Measurements from ENCODE around the gene NAGK. TPM values are rescaled to one million over a fixed set of nuclear protein-coding genes. Genes with fewer than 3 reads are reported as not detected.
"Not testable (repeated sequence)": the region's sequence is repeated elsewhere in the genome, so short reads cannot be mapped to it uniquely, and the experiment has no call there.

Gene NAGK
- 46.5 and 50.4 TPM in 2 replicates for total RNA-seq
- 121 and 136 TPM in 2 replicates for polyA plus RNA-seq
- polyA plus RNA-seq (2012): 121 and 138 TPM in 2 replicates
- 93.0 and 97.4 TPM in 2 replicates for polyA minus RNA-seq (ENCODE audit: low replicate concordance)

DNA sequence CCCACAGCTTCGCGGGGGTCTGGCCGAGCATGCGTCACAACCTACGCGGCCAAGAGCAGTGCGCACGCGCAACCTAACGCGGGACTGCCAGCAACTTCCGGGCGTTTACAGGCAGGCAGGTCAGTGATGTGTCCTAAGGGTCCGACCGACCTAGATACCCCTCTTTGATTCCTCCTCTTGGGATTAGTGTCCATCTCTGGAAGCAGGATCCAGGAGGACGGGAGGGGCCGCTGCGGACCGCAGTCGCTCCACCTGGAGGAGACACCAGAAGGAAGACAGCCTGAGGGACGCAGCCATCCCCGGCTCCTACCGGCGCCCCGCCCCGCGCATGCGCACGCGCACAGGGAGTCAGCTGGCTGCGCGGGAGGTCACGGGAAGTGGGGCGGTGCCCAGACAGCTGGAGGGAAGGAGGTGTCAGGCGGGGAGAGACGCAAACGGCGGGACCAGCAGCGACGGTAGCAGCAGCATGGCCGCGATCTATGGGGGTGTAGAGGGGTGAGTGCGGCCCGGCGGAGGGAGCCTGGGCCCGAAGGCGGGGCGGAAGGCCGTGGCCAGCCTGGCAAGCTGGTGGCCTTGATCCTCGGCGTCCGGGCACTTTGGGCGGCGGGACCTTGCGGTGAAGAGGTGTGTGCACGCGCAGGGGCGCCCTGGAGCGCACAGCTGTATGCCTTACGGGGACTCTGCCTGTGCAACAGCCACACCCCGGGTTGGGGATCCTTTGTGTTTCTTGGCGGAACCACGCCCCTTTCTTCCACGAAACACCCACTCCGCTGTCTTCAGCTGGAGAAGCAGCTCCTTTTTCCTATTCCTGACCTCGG lies at the start of gene NAGK:
Gene NAGK (plus strand): TSS at position 431 of the 818 bp plus-strand sequence. CDS start 36 bp downstream, at position 467.
- H3K36me3 ChIP-seq (ENCODE audit: control insufficient read depth, insufficient read depth, low read length): peaks cover 8% of the 10 kb centered on the region
- DNase-seq (ENCODE audit: low read depth in 2 of 2): peak; percentile 90 to 95
- TF ChIP-seq EZH2 (IDR thresholded peaks at IDR 0.05; ENCODE audit: low read length, missing control alignments): no peak
- TF ChIP-seq, protein P1, sequence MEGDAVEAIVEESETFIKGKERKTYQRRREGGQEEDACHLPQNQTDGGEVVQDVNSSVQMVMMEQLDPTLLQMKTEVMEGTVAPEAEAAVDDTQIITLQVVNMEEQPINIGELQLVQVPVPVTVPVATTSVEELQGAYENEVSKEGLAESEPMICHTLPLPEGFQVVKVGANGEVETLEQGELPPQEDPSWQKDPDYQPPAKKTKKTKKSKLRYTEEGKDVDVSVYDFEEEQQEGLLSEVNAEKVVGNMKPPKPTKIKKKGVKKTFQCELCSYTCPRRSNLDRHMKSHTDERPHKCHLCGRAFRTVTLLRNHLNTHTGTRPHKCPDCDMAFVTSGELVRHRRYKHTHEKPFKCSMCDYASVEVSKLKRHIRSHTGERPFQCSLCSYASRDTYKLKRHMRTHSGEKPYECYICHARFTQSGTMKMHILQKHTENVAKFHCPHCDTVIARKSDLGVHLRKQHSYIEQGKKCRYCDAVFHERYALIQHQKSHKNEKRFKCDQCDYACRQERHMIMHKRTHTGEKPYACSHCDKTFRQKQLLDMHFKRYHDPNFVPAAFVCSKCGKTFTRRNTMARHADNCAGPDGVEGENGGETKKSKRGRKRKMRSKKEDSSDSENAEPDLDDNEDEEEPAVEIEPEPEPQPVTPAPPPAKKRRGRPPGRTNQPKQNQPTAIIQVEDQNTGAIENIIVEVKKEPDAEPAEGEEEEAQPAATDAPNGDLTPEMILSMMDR (conservative IDR thresholded peaks at IDR 0.05 in 1 of 2, IDR thresholded peaks at IDR 0.05 in 1 of 2; ENCODE audit: low read depth in 1 of 2, low read length in 2 of 2): no peak

DNA sequence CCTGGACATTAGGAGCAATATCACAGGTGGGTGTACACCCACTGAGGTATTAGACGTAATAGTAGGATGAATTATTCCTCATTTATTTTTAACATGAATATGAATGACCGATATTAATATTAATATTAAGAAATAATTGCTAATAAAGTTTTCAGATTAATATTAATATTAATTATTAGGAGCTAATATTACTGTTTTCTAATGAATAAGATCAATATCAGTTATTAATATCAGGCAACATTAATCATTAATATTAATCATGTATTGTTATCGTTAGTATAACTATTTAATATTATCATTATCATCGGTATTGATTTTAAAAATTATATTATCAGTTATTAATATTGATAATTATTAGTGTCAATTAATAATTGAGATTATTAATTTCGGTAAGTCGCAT lies 48.5 kb upstream of the NAGK start:
- not testable (repeated sequence) for H3K79me2 ChIP-seq (ENCODE audit: control insufficient read depth, insufficient read depth, low read length); DNase-seq (ENCODE audit: low read depth in 2 of 2); H3K27ac ChIP-seq (ENCODE audit: insufficient read depth, low read length); H3K9me3 ChIP-seq (ENCODE audit: control insufficient read depth, insufficient read depth, low read depth, low read length); H3K27me3 ChIP-seq (ENCODE audit: control insufficient read depth, insufficient read depth, low read length); H4K20me1 ChIP-seq (ENCODE audit: control insufficient read depth, extremely low read depth, insufficient read depth, low read length); H3K4me2 ChIP-seq (ENCODE audit: extremely low read depth, insufficient read depth, low read length); H3K36me3 ChIP-seq (ENCODE audit: control insufficient read depth, insufficient read depth, low read length); H2AFZ ChIP-seq (ENCODE audit: low read length); H3K4me1 ChIP-seq (ENCODE audit: control insufficient read depth, extremely low read depth, insufficient read depth, low read length); H3K9ac ChIP-seq (ENCODE audit: insufficient read depth, low read length); H3K4me3 ChIP-seq (replicated peaks in 1 of 4; ENCODE audit: control extremely low read depth in 1 of 4, insufficient read depth in 1 of 4, low read depth in 3 of 4, low read length in 4 of 4)

More for the DNA sequence above, at the start of gene NAGK:
- Histone ChIP-seq H3K4me2 (ENCODE audit: extremely low read depth, insufficient read depth, low read length) (peak within 1 kb of the TSS; percentile 89), H3K9ac (ENCODE audit: insufficient read depth, low read length) (peak within 1 kb of the TSS; percentile 93), H3K27me3 (ENCODE audit: control insufficient read depth, insufficient read depth, low read length) (peaks cover 7% of the 10 kb centered on the region), H4K20me1 (ENCODE audit: control insufficient read depth, extremely low read depth, insufficient read depth, low read length) (no peaks in the 10 kb centered on the region), H2AFZ (ENCODE audit: low read length) (peak within 1 kb of the TSS; percentile 65), H3K9me3 (ENCODE audit: control insufficient read depth, insufficient read depth, low read depth, low read length) (no peaks in the 10 kb centered on the region), H3K79me2 (ENCODE audit: control insufficient read depth, insufficient read depth, low read length) (peaks cover 30% of the 10 kb centered on the region), H3K4me3 (replicated peaks in 1 of 4; ENCODE audit: control extremely low read depth in 1 of 4, insufficient read depth in 1 of 4, low read depth in 3 of 4, low read length in 4 of 4) (peak within 1 kb of the TSS; percentile 48 to 99 (median 78)), H3K27ac (ENCODE audit: insufficient read depth, low read length) (peak within 1 kb of the TSS; percentile 97), H3K4me1 (ENCODE audit: control insufficient read depth, extremely low read depth, insufficient read depth, low read length) (peaks cover 7% of the 10 kb centered on the region)

DNA sequence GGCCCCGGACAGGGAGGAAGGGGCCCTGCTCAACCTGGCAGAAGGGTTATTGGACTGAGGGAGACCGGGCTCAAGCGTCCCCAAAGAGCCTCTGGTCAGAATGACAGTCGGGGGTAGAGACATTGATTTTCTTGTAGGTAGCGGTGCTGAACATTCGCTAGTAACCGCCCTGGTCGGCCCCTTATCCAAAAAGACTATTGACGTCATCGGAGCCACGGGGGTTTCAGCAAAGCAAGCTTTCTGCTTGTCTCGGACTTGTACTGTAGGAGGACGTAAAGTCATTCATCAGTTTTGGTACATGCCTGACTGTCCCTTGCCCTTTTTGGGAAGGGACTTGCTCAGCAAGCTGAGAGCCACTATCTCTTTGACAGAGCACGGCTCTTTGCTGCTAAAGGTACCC lies 47.1 kb upstream of the NAGK start:
- H3K4me2 ChIP-seq (ENCODE audit: extremely low read depth, insufficient read depth, low read length); H3K4me1 ChIP-seq (ENCODE audit: control insufficient read depth, extremely low read depth, insufficient read depth, low read length); H3K27ac ChIP-seq (ENCODE audit: insufficient read depth, low read length); DNase-seq (ENCODE audit: low read depth in 2 of 2); H3K9me3 ChIP-seq (ENCODE audit: control insufficient read depth, insufficient read depth, low read depth, low read length); H3K4me3 ChIP-seq (replicated peaks in 1 of 4; ENCODE audit: control extremely low read depth in 1 of 4, insufficient read depth in 1 of 4, low read depth in 3 of 4, low read length in 4 of 4); H3K27me3 ChIP-seq (ENCODE audit: control insufficient read depth, insufficient read depth, low read length); H3K79me2 ChIP-seq (ENCODE audit: control insufficient read depth, insufficient read depth, low read length); H4K20me1 ChIP-seq (ENCODE audit: control insufficient read depth, extremely low read depth, insufficient read depth, low read length); H3K9ac ChIP-seq (ENCODE audit: insufficient read depth, low read length); H3K36me3 ChIP-seq (ENCODE audit: control insufficient read depth, insufficient read depth, low read length); H2AFZ ChIP-seq (ENCODE audit: low read length): not testable (repeated sequence)

GRCh38 chr2:71023553-71024243 lies 44.8 kb upstream of the NAGK start:
- not testable (repeated sequence) for H4K20me1 ChIP-seq (ENCODE audit: control insufficient read depth, extremely low read depth, insufficient read depth, low read length); DNase-seq (ENCODE audit: low read depth in 2 of 2); H3K4me3 ChIP-seq (replicated peaks in 1 of 4; ENCODE audit: control extremely low read depth in 1 of 4, insufficient read depth in 1 of 4, low read depth in 3 of 4, low read length in 4 of 4); H3K9me3 ChIP-seq (ENCODE audit: control insufficient read depth, insufficient read depth, low read depth, low read length); H2AFZ ChIP-seq (ENCODE audit: low read length); H3K27me3 ChIP-seq (ENCODE audit: control insufficient read depth, insufficient read depth, low read length); H3K36me3 ChIP-seq (ENCODE audit: control insufficient read depth, insufficient read depth, low read length); H3K27ac ChIP-seq (ENCODE audit: insufficient read depth, low read length); H3K4me2 ChIP-seq (ENCODE audit: extremely low read depth, insufficient read depth, low read length); H3K79me2 ChIP-seq (ENCODE audit: control insufficient read depth, insufficient read depth, low read length); H3K9ac ChIP-seq (ENCODE audit: insufficient read depth, low read length); H3K4me1 ChIP-seq (ENCODE audit: control insufficient read depth, extremely low read depth, insufficient read depth, low read length)

GRCh38 chr2:71036296-71036695 lies 32.2 kb upstream of the NAGK start:
- not testable (repeated sequence) for H3K9ac ChIP-seq (ENCODE audit: insufficient read depth, low read length); H3K9me3 ChIP-seq (ENCODE audit: control insufficient read depth, insufficient read depth, low read depth, low read length); H3K79me2 ChIP-seq (ENCODE audit: control insufficient read depth, insufficient read depth, low read length); DNase-seq (ENCODE audit: low read depth in 2 of 2); H3K4me3 ChIP-seq (replicated peaks in 1 of 4; ENCODE audit: control extremely low read depth in 1 of 4, insufficient read depth in 1 of 4, low read depth in 3 of 4, low read length in 4 of 4); H3K27ac ChIP-seq (ENCODE audit: insufficient read depth, low read length); H3K36me3 ChIP-seq (ENCODE audit: control insufficient read depth, insufficient read depth, low read length); H2AFZ ChIP-seq (ENCODE audit: low read length); H3K4me2 ChIP-seq (ENCODE audit: extremely low read depth, insufficient read depth, low read length); H3K4me1 ChIP-seq (ENCODE audit: control insufficient read depth, extremely low read depth, insufficient read depth, low read length); H3K27me3 ChIP-seq (ENCODE audit: control insufficient read depth, insufficient read depth, low read length); H4K20me1 ChIP-seq (ENCODE audit: control insufficient read depth, extremely low read depth, insufficient read depth, low read length)

Measured in fibroblast of lung (primary cell).